NT2/D1 (cell line): ENCODE results near the gene PIK3IP1.

Source experiments
- SUZ12 ChIP-seq: IDR thresholded peaks from 2 replicates; pipeline ENCODE4 v1.6.1; 2011; ENCODE audit not compliant: insufficient read length, insufficient read depth; ENCODE audit errors: extremely low read depth
- YY1 ChIP-seq: IDR thresholded peaks from 2 replicates; pipeline ENCODE4 v1.6.1; 2011; ENCODE audit not compliant: insufficient read length, insufficient read depth
- ZNF274 ChIP-seq: IDR thresholded peaks from 2 replicates; pipeline ENCODE4 v1.6.1; 2011; ENCODE audit warnings: mild to moderate bottlenecking, low read depth, low read length

DNA sequence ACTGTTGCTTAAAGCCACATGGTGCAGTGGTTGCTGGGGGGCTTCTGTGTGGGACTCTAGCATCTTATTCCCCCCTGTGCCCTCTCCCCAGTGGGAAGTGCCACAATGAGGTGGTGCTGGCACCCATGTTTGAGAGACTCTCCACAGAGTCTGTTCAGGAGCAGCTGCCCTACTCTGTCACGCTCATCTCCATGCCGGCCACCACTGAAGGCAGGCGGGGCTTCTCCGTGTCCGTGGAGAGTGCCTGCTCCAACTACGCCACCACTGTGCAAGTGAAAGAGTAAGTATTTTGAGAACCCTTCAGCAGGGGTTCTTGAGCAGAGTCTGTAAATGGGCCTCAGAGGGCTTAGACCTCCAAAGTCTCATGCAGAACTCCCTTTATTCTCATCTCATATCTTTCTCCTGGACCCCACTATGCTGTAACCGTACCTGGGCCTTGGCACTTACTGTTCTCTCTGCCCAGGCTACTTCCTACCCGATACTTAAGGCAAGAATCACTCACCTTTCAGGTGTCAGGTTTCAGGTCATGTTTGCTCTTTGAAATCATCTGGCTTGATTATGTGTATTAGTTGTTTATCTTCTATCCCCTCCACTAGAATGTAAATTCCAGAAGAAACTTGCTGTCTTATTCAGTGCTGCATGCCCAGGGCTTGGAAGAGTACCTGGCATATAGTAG is 32.4 kb downstream of the PIK3IP1 start:
- no peak for TF ChIP-seq YY1
- TF ChIP-seq ZNF274, result no peak
- TF ChIP-seq SUZ12, result no peak
